ENCODE results near the gene AOC2. TPM values are rescaled to one million over a fixed set of nuclear protein-coding genes. Genes with fewer than 3 reads are reported as not detected.
"Not testable (repeated sequence)": the region's sequence is repeated elsewhere in the genome, so short reads cannot be mapped to it uniquely, and the experiment has no call there.

The AOC2 gene
- total RNA-seq, 1 donor from 2014 or later, result 4.1 TPM

DNA sequence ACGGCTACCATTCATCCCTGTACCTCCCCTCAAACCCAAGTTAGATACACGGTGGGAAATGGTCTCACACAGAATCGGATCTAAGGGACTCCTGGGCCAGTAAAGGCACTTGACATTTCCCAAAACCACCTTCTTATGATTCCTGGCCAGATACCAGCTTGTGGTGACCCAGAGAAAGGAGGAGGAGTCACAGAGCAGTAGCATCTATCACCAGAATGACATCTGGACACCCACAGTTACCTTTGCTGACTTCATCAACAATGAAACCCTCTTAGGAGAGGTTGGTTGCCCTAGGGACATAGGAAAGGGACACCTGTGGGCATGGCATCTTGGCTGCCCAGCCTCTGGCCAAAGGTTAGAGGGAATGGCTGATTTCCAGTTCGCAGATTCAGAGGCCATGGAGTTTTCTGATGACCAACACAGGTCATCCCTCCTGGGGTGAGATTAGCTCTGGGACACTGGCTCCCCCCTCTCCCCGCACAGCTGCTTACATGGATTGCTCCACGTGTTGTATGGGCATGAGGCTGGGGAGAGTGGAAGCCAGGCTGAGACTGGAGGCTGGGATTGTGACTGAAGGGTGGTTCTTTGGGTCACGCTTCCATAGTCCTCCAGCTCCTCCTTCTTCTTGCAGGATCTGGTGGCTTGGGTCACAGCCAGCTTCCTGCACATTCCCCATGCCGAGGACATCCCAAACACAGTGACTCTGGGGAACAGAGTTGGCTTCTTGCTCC is 5.2 kb downstream of the AOC2 start:
- TF ChIP-seq, protein P1, sequence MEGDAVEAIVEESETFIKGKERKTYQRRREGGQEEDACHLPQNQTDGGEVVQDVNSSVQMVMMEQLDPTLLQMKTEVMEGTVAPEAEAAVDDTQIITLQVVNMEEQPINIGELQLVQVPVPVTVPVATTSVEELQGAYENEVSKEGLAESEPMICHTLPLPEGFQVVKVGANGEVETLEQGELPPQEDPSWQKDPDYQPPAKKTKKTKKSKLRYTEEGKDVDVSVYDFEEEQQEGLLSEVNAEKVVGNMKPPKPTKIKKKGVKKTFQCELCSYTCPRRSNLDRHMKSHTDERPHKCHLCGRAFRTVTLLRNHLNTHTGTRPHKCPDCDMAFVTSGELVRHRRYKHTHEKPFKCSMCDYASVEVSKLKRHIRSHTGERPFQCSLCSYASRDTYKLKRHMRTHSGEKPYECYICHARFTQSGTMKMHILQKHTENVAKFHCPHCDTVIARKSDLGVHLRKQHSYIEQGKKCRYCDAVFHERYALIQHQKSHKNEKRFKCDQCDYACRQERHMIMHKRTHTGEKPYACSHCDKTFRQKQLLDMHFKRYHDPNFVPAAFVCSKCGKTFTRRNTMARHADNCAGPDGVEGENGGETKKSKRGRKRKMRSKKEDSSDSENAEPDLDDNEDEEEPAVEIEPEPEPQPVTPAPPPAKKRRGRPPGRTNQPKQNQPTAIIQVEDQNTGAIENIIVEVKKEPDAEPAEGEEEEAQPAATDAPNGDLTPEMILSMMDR (IDR thresholded peaks at IDR 0.05; ENCODE audit: unreplicated experiment), result no peak
- Mint-ChIP-seq H3K4me1 (ENCODE audit: low read depth) (no peaks in the 10 kb centered on the region), H3K27me3 (peaks cover 4% of the 10 kb centered on the region), H3K36me3 (ENCODE audit: insufficient read depth) (no peaks in the 10 kb centered on the region), H3K27ac (no peak overlapping the region), H3K4me3 (ENCODE audit: low read depth) (no peak overlapping the region), H3K9me3 (ENCODE audit: low read depth) (no peaks in the 10 kb centered on the region)
- DNase-seq (ENCODE audit: low spot score, unreplicated experiment), result no peak

DNA sequence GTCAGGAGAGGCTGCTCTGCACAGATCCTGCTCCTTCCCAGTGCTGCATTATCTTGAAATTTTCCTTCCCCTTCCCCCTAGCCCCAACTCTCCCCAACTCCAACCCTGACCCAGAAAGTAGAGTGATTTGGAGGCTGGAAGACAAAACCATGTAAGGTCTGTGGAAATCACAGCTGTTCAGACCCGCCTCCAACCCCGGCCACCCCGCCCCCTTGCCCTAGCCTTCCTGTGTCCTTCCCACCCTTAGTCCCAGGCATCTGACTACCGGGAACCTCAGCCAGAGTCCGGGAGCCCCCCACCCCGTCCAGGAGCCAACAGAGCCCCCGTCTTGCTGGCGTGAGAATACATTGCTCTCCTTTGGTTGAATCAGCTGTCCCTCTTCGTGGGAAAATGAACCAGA is 6.6 kb downstream of the AOC2 start, which contains the start of gene AOC3:
Gene AOC3 (plus strand): TSS at position 246 of the 400 bp plus-strand sequence. CDS start 145 bp downstream, at position 391.
- DNase-seq (ENCODE audit: low spot score, unreplicated experiment), result no peak
- no peak within 1 kb of the TSS for H3K4me3 Mint-ChIP-seq (ENCODE audit: low read depth)
- H3K27me3 Mint-ChIP-seq, result peaks cover 4% of the 10 kb centered on the region
- H3K36me3 Mint-ChIP-seq (ENCODE audit: insufficient read depth), result no peaks in the 10 kb centered on the region
- TF ChIP-seq, protein P1 (IDR thresholded peaks at IDR 0.05; ENCODE audit: unreplicated experiment), result no peak
- H3K27ac Mint-ChIP-seq, result no peak within 1 kb of the TSS
- H3K4me1 Mint-ChIP-seq (ENCODE audit: low read depth), result no peaks in the 10 kb centered on the region
- no peaks in the 10 kb centered on the region for H3K9me3 Mint-ChIP-seq (ENCODE audit: low read depth)

DNA sequence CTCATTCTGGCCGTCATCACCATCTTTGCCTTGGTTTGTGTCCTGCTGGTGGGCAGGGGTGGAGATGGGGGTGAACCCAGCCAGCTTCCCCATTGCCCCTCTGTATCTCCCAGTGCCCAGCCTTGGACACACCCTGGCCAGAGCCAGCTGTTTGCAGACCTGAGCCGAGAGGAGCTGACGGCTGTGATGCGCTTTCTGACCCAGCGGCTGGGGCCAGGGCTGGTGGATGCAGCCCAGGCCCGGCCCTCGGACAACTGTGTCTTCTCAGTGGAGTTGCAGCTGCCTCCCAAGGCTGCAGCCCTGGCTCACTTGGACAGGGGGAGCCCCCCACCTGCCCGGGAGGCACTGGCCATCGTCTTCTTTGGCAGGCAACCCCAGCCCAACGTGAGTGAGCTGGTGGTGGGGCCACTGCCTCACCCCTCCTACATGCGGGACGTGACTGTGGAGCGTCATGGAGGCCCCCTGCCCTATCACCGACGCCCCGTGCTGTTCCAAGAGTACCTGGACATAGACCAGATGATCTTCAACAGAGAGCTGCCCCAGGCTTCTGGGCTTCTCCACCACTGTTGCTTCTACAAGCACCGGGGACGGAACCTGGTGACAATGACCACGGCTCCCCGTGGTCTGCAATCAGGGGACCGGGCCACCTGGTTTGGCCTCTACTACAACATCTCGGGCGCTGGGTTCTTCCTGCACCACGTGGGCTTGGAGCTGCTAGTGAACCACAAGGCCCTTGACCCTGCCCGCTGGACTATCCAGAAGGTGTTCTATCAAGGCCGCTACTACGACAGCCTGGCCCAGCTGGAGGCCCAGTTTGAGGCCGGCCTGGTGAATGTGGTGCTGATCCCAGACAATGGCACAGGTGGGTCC is 7.2 kb downstream of the AOC2 start:
- not testable (repeated sequence) for H3K4me1 Mint-ChIP-seq (ENCODE audit: low read depth); DNase-seq (ENCODE audit: low spot score, unreplicated experiment); H3K9me3 Mint-ChIP-seq (ENCODE audit: low read depth); H3K27ac Mint-ChIP-seq; H3K4me3 Mint-ChIP-seq (ENCODE audit: low read depth); H3K27me3 Mint-ChIP-seq; H3K36me3 Mint-ChIP-seq (ENCODE audit: insufficient read depth)

DNA sequence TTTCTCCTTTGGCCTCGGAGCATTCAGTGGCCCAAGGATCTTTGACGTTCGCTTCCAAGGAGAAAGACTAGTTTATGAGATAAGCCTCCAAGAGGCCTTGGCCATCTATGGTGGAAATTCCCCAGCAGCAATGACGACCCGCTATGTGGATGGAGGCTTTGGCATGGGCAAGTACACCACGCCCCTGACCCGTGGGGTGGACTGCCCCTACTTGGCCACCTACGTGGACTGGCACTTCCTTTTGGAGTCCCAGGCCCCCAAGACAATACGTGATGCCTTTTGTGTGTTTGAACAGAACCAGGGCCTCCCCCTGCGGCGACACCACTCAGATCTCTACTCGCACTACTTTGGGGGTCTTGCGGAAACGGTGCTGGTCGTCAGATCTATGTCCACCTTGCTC is 8.0 kb downstream of the AOC2 start:
- no peak overlapping the region for H3K4me3 Mint-ChIP-seq (ENCODE audit: low read depth)
- no peak overlapping the region for H3K27ac Mint-ChIP-seq
- peaks cover 4% of the 10 kb centered on the region for H3K27me3 Mint-ChIP-seq
- no peaks in the 10 kb centered on the region for H3K36me3 Mint-ChIP-seq (ENCODE audit: insufficient read depth)
- no peaks in the 10 kb centered on the region for H3K9me3 Mint-ChIP-seq (ENCODE audit: low read depth)
- TF ChIP-seq, protein P1 (IDR thresholded peaks at IDR 0.05; ENCODE audit: unreplicated experiment), result no peak
- H3K4me1 Mint-ChIP-seq (ENCODE audit: low read depth), result no peaks in the 10 kb centered on the region
- no peak for DNase-seq (ENCODE audit: low spot score, unreplicated experiment)

DNA sequence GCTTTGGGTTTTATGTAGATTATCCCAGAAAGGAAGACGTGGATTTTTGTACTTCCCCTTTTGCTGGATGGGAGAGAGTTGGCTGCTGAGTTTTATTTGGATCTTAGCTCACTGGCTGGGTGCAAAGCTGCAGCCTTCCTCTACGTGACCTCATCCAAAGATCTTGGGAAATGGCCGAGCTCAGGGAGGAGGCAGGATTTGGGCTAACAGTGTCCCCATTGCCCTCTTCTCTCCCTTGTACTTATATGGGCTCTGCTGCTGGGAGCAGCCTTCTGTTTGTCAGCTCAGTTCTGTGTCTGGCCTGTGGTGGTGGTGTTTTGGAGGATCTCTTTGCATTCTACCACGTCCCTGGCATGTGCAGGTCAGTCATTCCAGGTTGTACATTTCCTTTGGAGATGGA is 8.6 kb downstream of the AOC2 start:
- Mint-ChIP-seq H3K27ac (no peak overlapping the region), H3K4me3 (ENCODE audit: low read depth) (no peak overlapping the region), H3K27me3 (peaks cover 4% of the 10 kb centered on the region), H3K4me1 (ENCODE audit: low read depth) (no peaks in the 10 kb centered on the region), H3K9me3 (ENCODE audit: low read depth) (no peaks in the 10 kb centered on the region), H3K36me3 (ENCODE audit: insufficient read depth) (no peaks in the 10 kb centered on the region)
- no peak for DNase-seq (ENCODE audit: low spot score, unreplicated experiment)
- TF ChIP-seq, protein P1 (IDR thresholded peaks at IDR 0.05; ENCODE audit: unreplicated experiment), result no peak

All from progenitor cell of endocrine pancreas (in vitro differentiated cells).